ENCODE results near the gene PHRF1.
"Not testable (repeated sequence)": the region's sequence is repeated elsewhere in the genome, so short reads cannot be mapped to it uniquely, and the experiment has no call there.

PHRF1 gene

DNA sequence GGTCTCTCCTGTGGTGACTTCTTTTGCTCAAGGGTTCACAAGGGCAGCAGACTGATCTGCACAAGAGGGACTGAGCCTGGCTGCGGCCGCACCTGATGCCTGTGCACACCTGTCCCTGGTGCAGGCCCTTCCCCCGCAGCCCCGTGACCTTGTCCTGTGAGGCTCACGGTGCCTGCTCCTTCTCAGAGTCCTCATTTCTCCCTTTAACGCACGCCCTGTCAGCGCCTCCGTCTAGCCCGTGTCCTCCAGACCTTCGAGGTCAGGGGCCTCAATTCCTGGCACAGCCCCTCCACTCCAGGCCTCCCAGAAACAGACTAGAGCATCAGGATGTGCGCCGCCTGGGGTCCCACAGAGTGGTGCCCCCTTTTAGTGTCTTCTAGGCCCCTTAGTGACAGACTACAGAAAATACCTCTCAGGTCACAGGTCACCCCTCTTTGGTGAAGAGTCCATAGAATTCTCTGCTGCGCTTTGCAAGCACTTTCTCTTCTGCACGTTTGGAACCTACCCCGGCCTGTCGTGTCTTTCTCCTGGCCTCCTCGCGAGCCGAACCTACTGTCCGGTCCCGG, 59.8 kb downstream of the PHRF1 start:
- DNase-seq (ENCODE audit: low spot score): peak; percentile 47

DNA sequence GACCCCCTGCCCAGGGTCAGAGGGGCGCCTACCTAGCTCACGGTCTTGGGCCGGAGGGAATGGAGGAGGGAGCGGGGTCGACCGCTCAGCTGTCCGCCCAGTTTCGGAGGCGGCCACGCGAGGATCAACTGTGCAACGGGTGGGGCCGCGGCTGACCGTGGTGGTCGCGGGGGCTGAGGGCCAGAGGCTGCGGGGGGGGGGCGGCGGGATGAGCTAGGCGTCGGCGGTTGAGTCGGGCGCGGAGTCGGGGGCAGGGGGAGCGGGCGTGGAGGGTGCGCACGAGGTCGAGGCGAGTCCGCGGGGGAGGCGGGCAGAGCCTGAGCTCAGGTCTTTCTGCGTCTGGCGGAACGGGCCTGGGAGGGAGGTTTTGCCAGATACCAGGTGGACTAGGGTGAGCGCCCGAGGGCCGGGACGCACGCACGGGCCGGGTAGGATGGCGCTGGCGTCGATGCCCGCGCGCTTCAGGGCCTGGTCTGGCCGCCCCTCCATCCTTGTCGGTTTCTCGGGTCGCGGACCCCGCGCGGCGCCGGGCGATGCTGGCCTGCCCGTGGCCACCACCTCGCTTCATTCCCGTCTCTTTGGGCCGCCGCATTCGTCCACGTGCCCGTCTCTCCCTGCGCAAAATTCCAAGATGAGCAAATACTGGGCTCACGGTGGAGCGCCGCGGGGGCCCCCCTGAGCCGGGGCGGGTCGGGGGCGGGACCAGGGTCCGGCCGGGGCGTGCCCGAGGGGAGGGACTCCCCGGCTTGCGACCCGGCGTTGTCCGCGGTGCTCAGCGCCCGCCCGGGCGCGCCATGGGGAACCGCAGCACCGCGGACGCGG, 60.5 kb downstream of the PHRF1 start, which contains the start of gene DRD4:
TSS of gene DRD4 (plus strand) at position 759 of the 822 bp plus-strand sequence. CDS start at position 795, 36 bp downstream.
- DNase-seq (ENCODE audit: low spot score): peak; percentile 72

DNA sequence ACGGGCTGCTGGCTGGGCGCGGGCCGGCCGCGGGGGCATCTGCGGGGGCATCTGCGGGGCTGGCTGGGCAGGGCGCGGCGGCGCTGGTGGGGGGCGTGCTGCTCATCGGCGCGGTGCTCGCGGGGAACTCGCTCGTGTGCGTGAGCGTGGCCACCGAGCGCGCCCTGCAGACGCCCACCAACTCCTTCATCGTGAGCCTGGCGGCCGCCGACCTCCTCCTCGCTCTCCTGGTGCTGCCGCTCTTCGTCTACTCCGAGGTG, 61.0 kb downstream of the PHRF1 start:
- DNase-seq (ENCODE audit: low spot score): no peak

DNA sequence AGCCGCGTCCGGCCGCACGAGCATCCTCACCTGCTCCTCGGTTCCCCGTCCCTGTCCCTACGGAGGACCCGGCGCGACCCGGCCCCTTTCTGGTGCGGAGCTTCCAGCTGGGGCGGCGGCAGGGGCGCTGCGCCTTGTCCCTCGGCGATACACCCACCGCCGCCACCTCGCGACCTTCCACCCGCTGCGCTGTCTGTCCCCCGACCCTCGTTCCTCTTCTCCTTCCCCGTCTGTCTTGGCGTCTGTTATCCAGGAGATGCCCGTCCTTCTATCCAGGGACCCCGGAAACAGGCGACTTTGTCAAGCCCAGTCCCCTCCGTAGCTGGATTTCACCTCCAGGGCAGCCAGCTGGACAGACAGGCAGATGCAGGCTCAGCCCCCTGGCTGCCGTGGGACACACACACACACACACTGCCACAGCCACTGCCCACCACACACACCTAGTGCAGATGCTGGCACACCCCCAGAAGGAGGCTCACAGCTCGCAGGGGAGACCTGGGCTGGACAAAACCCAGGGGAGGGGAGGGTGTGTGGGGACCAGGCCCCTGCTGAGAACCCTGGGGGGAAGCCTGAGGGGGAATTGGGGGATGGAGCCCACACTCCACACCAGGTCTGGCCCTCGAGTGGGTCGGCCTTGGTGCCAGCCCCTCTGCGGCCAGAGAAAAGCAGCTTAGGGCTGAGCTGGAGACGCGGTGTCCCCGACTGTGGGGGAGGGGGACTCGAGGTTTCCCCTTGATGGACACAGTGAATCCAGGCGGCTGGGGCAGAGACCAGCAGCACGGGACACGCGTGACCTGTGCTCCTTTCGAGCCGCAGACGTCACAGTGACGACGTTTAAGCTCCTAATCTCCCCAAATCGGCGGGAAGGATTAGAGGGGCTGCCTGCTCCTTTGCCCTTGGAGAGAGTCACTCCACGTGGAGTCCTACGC, 61.6 kb downstream of the PHRF1 start:
- peak; percentile 66 for DNase-seq (ENCODE audit: low spot score)

DNA sequence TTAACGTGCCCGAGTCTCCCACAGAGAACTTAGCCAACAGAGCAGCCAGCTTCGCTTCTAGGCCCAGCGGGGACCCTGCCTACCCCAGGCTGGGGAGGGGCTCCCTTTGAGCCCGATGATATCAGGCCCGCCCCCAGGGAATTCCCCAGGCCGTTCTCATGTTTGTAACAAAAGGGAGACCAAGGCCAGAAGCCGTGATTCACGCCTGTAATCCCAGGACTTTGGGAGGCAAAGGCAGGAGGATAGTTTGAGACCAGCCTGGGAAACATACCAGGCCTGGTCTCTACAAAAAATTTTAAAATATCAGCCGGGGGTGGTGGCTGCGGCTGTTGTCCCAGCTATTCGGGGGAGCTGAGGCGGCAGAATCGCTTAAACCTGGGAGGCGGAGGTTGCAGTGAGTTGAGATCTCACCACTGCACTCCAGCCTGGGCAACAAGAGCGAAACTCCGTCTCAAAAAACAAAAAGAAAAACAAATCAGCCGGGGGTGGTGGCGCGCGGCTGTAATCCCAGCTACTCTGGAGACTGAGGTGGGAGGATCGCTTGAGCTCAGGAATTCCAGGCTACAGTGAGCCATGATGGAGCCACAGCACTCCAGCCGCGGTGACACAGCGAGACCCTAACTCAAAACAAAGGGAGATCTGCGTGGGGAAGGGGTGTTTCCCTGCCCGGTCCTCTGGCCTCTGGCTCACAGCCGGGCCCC, 62.5 kb downstream of the PHRF1 start:
- DNase-seq (ENCODE audit: low spot score): peak; percentile 80

DNA sequence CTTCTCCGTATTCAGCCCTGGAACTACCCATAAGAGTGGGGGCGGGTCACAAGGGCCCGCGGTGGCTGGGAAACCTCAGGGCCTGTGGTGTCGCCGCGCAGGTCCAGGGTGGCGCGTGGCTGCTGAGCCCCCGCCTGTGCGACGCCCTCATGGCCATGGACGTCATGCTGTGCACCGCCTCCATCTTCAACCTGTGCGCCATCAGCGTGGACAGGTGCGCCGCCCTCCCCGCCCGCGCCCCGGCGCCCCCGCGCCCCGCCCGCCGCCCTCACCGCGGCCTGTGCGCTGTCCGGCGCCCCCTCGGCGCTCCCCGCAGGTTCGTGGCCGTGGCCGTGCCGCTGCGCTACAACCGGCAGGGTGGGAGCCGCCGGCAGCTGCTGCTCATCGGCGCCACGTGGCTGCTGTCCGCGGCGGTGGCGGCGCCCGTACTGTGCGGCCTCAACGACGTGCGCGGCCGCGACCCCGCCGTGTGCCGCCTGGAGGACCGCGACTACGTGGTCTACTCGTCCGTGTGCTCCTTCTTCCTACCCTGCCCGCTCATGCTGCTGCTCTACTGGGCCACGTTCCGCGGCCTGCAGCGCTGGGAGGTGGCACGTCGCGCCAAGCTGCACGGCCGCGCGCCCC, 63.2 kb downstream of the PHRF1 start:
- no peak for DNase-seq (ENCODE audit: low spot score)

DNA sequence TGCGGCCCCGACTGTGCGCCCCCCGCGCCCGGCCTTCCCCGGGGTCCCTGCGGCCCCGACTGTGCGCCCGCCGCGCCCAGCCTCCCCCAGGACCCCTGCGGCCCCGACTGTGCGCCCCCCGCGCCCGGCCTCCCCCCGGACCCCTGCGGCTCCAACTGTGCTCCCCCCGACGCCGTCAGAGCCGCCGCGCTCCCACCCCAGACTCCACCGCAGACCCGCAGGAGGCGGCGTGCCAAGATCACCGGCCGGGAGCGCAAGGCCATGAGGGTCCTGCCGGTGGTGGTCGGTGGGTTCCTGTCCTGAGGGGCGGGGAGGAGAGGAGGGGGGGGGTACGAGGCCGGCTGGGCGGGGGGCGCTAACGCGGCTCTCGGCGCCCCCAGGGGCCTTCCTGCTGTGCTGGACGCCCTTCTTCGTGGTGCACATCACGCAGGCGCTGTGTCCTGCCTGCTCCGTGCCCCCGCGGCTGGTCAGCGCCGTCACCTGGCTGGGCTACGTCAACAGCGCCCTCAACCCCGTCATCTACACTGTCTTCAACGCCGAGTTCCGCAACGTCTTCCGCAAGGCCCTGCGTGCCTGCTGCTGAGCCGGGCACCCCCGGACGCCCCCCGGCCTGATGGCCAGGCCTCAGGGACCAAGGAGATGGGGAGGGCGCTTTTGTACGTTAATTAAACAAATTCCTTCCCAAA, 63.9 kb downstream of the PHRF1 start:
- DNase-seq (ENCODE audit: low spot score): peak; percentile 64

GRCh38 chr11:641806-642370, 65.6 kb downstream of the PHRF1 start:
- DNase-seq (ENCODE audit: low spot score): no peak

GRCh38 chr11:643366-643765, 67.1 kb downstream of the PHRF1 start:
- no peak for DNase-seq (ENCODE audit: low spot score)

DNA sequence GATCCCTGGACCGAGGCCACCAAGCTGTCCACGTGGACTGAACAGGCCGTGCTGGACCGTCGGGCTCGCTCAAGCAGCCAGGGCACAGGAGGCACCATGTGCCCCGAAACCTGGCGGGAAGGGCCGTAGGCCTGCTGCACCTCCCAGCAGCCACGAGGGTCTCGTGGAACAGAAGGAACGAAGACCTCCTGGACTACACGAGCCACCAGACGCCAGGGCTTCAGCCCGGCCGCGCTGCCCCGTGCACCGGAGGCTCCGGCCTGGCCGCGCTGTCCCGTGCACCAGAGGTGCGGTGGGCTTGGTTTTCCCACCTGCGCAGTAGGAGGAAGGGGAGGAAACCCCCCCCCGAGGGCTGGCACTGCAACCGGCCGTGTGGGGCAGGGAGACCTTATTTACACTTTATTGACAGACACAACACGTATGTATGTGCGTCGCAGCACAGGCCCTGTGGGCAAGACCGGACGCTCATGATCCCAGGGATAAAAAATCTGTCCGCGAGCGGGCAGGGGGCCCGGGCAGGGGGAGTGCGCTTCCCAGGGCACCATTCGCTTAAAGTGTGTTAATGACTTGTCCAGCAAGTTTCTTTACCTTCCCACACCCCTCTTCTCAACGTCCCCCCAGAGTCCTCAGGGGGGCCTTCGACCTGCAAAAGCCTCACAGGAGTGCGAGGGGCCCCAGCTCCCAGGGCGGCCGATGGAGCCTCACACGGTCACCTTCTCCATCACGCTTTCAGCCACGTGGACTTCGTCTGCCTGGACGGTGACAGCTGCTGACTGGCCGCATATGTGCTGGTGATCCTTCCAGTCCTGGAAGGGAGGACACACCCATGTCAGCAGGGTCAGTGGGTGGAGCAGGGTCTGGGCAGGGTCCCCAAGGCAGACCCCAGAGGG, 67.8 kb downstream of the PHRF1 start:
- DNase-seq (ENCODE audit: low spot score): no peak

DNA sequence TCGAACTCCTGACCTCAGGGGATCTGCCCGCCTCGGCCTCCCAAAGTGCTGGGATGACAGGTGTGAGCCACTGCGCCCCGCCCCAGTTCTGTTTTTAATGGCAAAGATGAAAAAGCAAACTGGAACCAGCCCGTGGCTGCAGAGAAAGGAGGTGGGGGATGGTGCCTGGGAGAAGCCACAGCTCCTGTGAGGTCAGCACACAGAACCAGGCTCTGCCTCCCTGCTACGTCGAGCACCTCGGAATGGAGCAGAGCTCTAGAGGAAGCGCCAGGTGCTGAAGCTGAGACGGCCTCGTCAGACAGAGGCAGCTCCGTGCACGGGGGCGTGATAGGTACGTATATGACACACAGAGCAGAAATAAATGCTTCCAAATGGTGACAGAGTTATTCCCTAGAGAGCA, 69.3 kb downstream of the PHRF1 start:
- no peak for DNase-seq (ENCODE audit: low spot score)

- DNase-seq (ENCODE audit: low spot score): no peak
Observed at GRCh38 chr11:646214-646613, 69.9 kb downstream of the PHRF1 start.

DNA sequence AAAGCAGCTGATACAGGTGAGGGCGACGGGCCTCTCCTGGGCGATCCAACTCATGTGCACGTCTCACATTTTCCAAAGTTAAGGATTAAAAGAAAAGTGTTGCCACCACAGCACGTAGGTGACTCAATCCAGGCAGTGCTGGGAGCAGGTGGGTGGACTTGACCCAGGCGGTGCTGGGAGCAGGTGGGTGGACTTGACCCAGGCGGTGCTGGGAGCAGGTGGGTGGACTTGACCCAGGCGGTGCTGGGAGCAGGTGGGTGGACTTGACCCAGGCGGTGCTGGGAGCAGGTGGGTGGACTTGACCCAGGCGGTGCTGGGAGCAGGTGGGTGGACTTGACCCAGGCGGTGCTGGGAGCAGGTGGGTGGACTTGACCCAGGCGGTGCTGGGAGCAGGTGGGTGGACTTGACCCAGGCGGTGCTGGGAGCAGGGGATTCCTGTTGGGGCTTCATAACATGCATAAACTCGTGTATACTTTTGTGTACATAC, 71.4 kb downstream of the PHRF1 start:
- not testable (repeated sequence) for DNase-seq (ENCODE audit: low spot score)

DNA sequence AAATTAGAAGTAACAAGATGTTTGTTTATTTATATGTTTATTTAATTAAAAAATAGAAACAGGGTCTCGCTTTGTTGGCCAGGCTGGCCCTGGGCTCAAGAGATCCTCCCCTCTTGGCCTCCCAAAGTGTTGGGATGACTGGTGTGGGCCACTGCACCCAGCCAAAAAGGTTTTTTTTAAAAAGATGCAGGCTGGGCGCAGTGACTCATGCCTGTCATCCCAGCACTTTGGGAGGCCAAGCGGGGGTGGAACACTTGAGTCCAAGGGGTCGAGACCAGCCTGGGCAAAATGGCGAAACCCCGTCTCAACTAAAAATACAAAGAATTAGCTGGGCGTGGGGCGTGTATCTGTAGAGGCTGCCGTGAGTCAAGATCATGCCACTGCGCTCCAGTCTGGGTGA, 74.2 kb downstream of the PHRF1 start:
- no peak for DNase-seq (ENCODE audit: low spot score)

DNA sequence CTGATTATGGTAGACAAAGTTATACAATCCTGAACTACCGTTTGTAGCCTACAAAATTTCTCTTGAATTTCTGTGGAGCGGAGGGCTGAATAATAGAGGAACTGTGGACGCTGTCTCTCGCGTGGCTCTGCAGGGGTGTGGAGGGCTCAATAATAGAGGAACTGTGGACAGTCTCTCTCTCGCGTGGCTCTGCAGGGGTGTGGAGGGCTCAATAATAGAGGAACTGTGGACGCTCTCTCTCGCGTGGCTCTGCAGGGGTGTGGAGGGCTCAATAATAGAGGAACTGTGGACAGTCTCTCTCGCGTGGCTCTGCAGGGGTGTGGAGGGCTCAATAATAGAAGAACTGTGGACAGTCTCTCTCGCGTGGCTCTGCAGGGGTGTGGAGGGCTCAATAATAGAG, 76.9 kb downstream of the PHRF1 start:
- DNase-seq (ENCODE audit: low spot score): not testable (repeated sequence)

- DNase-seq (ENCODE audit: low spot score): no peak
Observed at GRCh38 chr11:653837-654236, 77.6 kb downstream of the PHRF1 start.

DNA sequence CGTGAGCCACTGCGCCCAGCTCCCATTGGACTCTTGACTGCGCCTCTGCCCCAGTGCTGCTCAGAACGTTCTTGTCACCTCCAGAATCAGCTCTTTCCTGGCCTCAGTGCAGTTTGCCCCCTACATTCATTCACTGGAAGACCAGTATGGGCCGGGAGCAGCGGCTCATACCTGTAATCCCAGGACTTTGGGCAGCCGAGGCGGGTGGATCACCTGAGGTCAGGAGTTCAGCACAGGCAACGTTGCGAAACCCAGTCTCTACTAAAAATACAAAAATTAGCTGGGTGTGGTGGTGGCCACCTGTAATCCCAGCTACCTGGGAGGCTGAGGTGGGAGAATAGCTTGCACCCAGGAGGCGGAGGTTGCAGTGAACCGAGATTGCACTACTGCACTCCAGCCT, 78.2 kb downstream of the PHRF1 start:
- not testable (repeated sequence) for DNase-seq (ENCODE audit: low spot score)

GRCh38 chr11:655036-655726, 78.9 kb downstream of the PHRF1 start:
- no peak for DNase-seq (ENCODE audit: low spot score)

DNA sequence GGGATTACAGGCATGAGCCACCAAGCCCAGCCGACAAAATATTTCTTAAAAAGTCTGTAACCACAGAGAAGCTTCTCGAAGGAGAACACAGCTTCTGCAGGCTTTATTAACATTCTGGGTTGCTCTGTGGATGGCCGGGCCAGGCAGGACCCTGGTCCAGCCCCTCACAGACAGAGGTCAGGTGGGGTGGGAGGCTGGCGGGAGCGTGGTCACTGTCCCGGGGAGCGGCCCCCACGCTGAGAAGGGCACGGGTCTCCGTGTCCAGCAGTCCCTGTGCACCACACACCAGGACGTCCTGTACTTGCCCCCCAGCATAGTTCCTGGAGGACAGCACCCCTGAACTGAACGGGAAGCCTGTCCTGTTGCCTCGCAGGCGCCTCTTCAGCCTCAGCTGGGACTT, 80.2 kb downstream of the PHRF1 start:
- DNase-seq (ENCODE audit: low spot score): no peak

Measured in ecto neural progenitor cell (in vitro differentiated cells).